Memory B cell (primary cell): Measurements from ENCODE around the gene JAML.

Experiments
- ATAC-seq: fragments of 150-1000 bp; cut with Tn5 transposase; 2 replicates; pipeline ENCODE4 v1.10.0; 2021; ENCODE audit warnings: low read depth, mild to moderate bottlenecking, moderate library complexity
- DNase-seq, 2 donors: peaks; one replicate each; pipeline ENCODE4 v3.0.0; 2022; ENCODE audit warnings: low spot score in 2 of 2
- H3K27ac Mint-ChIP-seq: one replicate; pipeline ENCODE4 v1.8.0; 2022; ENCODE audit warnings: mild to moderate bottlenecking, moderate library complexity, mixed read lengths
- H3K27me3 Mint-ChIP-seq: one replicate; pipeline ENCODE4 v1.8.0; 2022; ENCODE audit warnings: mixed read lengths
- H3K36me3 Mint-ChIP-seq: one replicate; pipeline ENCODE4 v1.8.0; 2022; ENCODE audit warnings: mild to moderate bottlenecking, mixed read lengths
- H3K4me1 Mint-ChIP-seq: one replicate; pipeline ENCODE4 v1.8.0; 2022; ENCODE audit warnings: mixed read lengths
- H3K4me3 Mint-ChIP-seq: one replicate; pipeline ENCODE4 v1.8.0; 2022; ENCODE audit warnings: mild to moderate bottlenecking, moderate library complexity, mixed read lengths
- H3K9me3 Mint-ChIP-seq: one replicate; pipeline ENCODE4 v1.8.0; 2022; ENCODE audit warnings: mixed read lengths

Gene JAML

DNA sequence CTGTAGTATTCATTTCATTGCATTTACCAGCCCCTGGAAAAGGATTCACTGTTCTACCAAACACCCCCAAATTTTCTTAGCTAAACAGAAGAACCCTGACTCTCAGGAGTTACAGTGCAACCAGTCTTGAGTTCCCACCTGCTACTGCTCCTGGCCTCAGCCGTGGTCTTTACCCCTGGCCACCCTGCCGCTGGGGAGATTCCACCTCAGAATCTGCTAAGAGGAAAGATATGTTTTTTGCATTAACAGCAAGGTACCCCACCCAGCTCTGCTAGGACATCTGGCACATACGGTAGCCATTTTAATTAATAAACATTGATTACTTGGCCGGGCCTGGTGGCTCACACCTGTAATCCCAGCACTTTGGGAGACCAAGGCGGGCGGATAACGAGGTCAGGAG lies 9.0 kb downstream of the JAML start:
- H3K4me3 Mint-ChIP-seq = no peak overlapping the region
- no peaks in the 10 kb centered on the region for H3K36me3 Mint-ChIP-seq
- H3K27me3 Mint-ChIP-seq = peaks cover 25% of the 10 kb centered on the region
- ATAC-seq = no peak
- no peaks in the 10 kb centered on the region for H3K9me3 Mint-ChIP-seq
- no peak for DNase-seq
- no peak overlapping the region for H3K27ac Mint-ChIP-seq
- peaks cover 34% of the 10 kb centered on the region for H3K4me1 Mint-ChIP-seq

DNA sequence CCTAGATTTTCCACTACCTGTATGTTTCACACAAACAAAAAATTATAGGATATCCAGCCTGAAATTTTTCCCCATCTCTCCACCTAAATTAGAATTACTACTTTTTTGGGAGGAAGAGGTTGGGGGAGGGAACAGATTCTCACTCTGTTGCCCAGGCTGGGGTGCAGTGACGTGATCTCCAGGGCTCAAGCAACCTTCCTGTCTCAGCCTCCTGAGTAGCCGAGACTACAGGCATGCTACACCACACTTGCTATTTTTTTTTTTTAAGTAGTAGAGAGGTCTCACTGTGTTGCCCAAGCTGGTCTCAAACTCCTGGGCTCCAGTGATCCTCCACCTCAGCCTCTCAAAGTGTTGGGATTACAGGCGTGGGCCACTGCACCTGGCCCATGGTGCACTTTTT lies 9.5 kb downstream of the JAML start:
- DNase-seq (no peak), ATAC-seq (no peak)
- H3K27ac Mint-ChIP-seq = no peak overlapping the region
- no peaks in the 10 kb centered on the region for H3K9me3 Mint-ChIP-seq
- H3K4me1 Mint-ChIP-seq = peaks cover 34% of the 10 kb centered on the region
- no peaks in the 10 kb centered on the region for H3K36me3 Mint-ChIP-seq
- no peak overlapping the region for H3K4me3 Mint-ChIP-seq
- H3K27me3 Mint-ChIP-seq = peaks cover 25% of the 10 kb centered on the region

- Mint-ChIP-seq H3K27ac (no peak overlapping the region), H3K4me1 (peaks cover 34% of the 10 kb centered on the region), H3K27me3 (peaks cover 20% of the 10 kb centered on the region), H3K36me3 (no peaks in the 10 kb centered on the region), H3K4me3 (peak overlapping the region; percentile 49), H3K9me3 (no peaks in the 10 kb centered on the region)
- ATAC-seq (peak; percentile 91), DNase-seq (peak in 1 of 2 donors; percentile 28)
Observed at GRCh38 chr11:118214210-118214914, 10.4 kb downstream of the JAML start.

DNA sequence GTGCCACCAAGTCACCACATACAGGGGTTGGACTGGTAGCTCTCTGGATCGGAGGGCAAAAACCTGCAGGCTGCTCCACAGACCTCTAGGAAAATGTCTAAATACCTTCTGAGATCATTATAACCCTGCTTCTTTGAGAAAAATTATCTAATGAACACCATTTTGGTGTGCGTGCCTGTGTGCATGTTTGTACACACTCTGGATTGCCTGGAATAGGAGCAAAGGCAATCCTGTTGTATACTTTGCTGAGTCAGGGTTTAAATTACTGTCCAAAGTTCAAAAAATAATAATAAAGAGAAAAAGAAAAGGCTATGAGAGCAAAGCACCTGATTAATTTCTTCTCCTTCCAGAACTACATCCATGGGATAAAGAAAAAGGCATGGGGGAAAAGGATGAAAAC lies 11.0 kb downstream of the JAML start:
- H3K4me1 Mint-ChIP-seq = peaks cover 34% of the 10 kb centered on the region
- DNase-seq (no peak), ATAC-seq (no peak)
- no peaks in the 10 kb centered on the region for H3K9me3 Mint-ChIP-seq
- no peak overlapping the region for H3K27ac Mint-ChIP-seq
- H3K36me3 Mint-ChIP-seq = no peaks in the 10 kb centered on the region
- peak overlapping the region; percentile 49 for H3K4me3 Mint-ChIP-seq
- peaks cover 16% of the 10 kb centered on the region for H3K27me3 Mint-ChIP-seq

DNA sequence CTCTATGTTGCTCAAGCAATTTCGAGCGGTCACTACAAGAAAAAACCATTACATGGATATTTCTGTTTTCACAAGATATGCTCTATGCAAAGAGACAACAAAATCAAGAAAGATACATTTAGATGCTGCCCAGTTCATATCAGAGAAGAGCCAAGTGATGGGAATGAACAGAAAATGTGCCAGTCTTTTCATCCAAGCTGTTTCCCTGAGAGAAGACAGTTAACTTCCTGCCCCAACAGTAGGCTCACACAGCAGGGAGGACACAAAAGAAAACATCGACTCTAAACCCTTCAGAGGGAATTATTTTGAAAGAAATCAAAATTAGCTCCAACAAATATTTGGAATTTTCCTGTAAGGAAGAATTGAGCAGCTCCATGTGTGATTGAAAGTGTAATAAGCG lies 11.6 kb downstream of the JAML start:
- Mint-ChIP-seq H3K9me3 (no peaks in the 10 kb centered on the region), H3K27ac (no peak overlapping the region), H3K36me3 (no peaks in the 10 kb centered on the region), H3K4me3 (no peak overlapping the region), H3K4me1 (peaks cover 34% of the 10 kb centered on the region), H3K27me3 (peaks cover 13% of the 10 kb centered on the region)
- no peak for ATAC-seq
- no peak for DNase-seq

GRCh38 chr11:118212781-118213191 lies 12.0 kb downstream of the JAML start:
- Mint-ChIP-seq H3K27ac (no peak overlapping the region), H3K4me3 (no peak overlapping the region), H3K27me3 (peaks cover 14% of the 10 kb centered on the region), H3K4me1 (peaks cover 34% of the 10 kb centered on the region), H3K9me3 (no peaks in the 10 kb centered on the region), H3K36me3 (no peaks in the 10 kb centered on the region)
- ATAC-seq (no peak), DNase-seq (no peak)

DNA sequence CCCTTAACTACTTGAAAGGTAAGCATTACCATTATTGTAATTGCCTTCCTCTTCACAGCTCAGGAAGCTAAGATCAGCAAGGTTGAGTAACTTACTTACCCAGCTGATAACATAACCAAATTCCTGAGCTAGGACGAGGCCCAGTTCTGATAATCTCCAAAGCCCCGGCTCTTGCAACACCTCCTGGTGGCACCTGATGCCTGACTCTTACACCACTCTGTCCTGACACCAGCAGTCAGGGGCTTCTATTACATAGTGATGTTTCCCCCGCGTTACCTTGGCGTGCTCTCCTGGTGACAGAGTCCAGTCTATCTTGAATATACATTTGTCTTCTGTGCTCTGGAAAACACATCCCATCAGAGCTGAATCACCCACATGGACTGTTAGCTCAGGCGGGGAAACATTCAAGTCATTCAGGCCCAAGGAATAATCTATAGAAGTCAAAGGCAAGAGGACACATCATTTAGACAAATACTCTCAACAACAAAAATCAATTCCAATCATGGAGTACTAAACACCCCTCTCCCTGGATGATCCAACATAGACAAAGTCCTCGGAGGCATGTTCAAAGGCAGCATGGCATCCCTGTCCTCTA lies 12.6 kb downstream of the JAML start:
- H3K27ac Mint-ChIP-seq = no peak overlapping the region
- peaks cover 34% of the 10 kb centered on the region for H3K4me1 Mint-ChIP-seq
- no peak overlapping the region for H3K4me3 Mint-ChIP-seq
- ATAC-seq (no peak), DNase-seq (no peak)
- no peaks in the 10 kb centered on the region for H3K36me3 Mint-ChIP-seq
- no peaks in the 10 kb centered on the region for H3K9me3 Mint-ChIP-seq
- H3K27me3 Mint-ChIP-seq = peaks cover 14% of the 10 kb centered on the region

DNA sequence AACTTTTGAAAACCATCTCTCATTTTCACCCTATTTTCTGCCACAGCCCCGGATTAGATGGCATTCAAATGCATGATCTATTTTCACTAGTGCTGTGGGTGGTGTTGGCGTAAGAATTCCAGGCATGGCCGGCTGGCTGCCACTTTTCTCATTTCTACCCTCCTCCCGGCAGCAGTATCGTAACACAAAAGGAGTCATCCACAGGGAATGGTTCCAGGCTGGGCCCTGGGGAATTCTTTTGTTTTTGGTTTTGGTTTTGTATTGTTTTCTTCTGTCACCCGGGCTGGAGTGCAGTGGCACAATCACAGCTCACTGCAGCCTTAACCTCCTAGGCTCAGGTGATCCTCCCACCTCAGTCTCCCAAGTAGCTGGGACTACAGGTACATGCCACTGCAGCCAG lies 13.8 kb downstream of the JAML start:
- Mint-ChIP-seq H3K27ac (no peak overlapping the region), H3K27me3 (peaks cover 14% of the 10 kb centered on the region), H3K9me3 (no peaks in the 10 kb centered on the region), H3K36me3 (no peaks in the 10 kb centered on the region), H3K4me1 (peaks cover 33% of the 10 kb centered on the region), H3K4me3 (no peak overlapping the region)
- ATAC-seq (no peak), DNase-seq (no peak)

GRCh38 chr11:118210323-118210722 lies 14.5 kb downstream of the JAML start:
- peaks cover 31% of the 10 kb centered on the region for H3K4me1 Mint-ChIP-seq
- ATAC-seq (no peak), DNase-seq (no peak)
- peaks cover 16% of the 10 kb centered on the region for H3K27me3 Mint-ChIP-seq
- no peaks in the 10 kb centered on the region for H3K36me3 Mint-ChIP-seq
- H3K9me3 Mint-ChIP-seq = no peaks in the 10 kb centered on the region
- no peak overlapping the region for H3K4me3 Mint-ChIP-seq
- no peak overlapping the region for H3K27ac Mint-ChIP-seq

GRCh38 chr11:118209033-118209432 lies 15.8 kb downstream of the JAML start:
- Mint-ChIP-seq H3K36me3 (no peaks in the 10 kb centered on the region), H3K27me3 (peaks cover 16% of the 10 kb centered on the region), H3K4me1 (peaks cover 21% of the 10 kb centered on the region), H3K4me3 (no peak overlapping the region), H3K27ac (no peak overlapping the region), H3K9me3 (no peaks in the 10 kb centered on the region)
- no peak for DNase-seq
- ATAC-seq = no peak

DNA sequence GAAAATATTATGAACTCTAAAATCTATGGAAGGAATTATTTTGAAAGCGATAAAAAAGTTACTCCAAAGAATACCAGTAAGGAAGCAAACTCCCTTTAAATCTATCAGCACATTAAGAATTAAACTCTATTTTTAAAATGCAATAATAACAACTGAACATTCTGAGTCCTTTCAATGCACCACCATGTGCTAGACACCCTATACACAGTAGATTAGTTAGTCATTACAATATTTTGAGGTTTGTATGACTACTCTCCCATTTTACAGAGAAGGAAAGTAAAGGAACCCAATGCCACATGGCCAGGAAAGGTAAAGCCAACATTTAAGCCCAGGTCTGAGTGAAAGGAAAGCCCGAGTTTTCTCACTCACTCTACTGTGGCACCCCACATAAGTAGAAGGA lies 17.7 kb downstream of the JAML start:
- peaks cover 10% of the 10 kb centered on the region for H3K4me1 Mint-ChIP-seq
- DNase-seq = no peak
- ATAC-seq = no peak
- no peaks in the 10 kb centered on the region for H3K36me3 Mint-ChIP-seq
- no peak overlapping the region for H3K27ac Mint-ChIP-seq
- no peaks in the 10 kb centered on the region for H3K9me3 Mint-ChIP-seq
- H3K27me3 Mint-ChIP-seq = peaks cover 11% of the 10 kb centered on the region
- H3K4me3 Mint-ChIP-seq = no peak overlapping the region

DNA sequence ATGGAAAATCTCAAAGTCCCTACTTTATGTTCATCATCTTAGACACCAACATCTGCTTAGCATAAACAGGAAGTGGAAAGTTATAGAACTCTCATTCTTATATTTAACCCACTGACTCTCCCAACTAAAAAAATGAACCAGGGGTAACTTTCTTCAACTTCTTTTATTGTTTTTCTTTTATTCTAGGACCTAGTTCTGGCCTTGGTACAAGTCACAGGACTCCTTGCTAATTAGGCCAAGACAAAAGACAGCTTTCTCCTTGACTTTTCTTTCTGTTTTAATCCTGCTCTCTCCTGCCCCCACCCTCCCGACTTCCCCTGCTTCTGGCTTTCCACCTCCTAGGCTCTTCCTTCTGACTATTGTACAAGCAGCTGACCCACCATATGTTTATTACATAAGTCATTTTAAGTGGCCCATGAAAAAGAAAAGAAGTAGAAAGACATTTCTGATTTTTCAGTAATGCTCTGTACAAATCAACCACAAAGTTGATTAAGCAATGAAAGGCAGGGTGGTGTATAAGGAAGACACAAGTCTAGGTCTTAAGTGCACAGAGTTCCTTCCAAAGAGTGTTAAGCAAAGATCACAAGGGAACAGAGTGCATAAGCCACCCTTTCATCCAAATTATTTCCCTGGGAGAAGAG lies 18.3 kb downstream of the JAML start:
- Mint-ChIP-seq H3K4me1 (peaks cover 6% of the 10 kb centered on the region), H3K27ac (no peak overlapping the region), H3K27me3 (peaks cover 11% of the 10 kb centered on the region), H3K4me3 (no peak overlapping the region), H3K36me3 (no peaks in the 10 kb centered on the region), H3K9me3 (no peaks in the 10 kb centered on the region)
- no peak for ATAC-seq
- no peak for DNase-seq

DNA sequence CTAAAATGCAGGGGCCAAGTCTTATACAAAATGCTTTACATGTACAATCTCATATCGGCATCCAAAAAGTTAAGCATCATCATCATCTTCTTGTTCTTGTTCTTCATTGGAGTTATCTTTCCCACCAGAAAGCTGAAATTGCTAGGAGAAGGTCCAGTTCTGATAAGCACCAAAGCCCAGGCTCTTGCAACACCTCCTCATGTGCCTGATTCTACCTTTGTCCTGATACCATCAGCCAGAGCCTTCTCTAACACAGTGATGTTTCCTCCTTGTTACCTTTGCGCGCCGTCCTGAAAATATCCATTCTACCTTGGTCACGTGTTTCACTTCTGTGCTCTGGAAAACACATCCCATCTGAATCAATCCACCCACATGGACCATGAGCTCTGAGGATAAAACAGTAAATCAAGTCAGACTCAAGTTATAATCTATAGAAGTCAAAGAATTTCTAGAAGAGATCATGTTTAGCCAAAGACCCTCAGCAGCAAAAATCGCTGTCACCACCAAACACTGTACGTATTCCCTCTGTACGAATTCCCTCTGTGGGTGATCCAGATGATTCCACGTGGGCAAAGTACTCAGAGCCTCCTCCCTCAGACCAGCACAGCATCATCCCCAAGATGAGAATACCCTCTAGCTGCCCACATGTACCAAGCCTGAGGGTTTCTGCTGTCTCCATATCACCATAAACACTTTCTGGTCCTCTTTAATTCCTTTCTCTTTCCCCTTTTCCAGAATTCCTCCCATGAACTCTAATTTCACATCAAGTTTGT lies 19.0 kb downstream of the JAML start:
- peaks cover 11% of the 10 kb centered on the region for H3K27me3 Mint-ChIP-seq
- peaks cover 6% of the 10 kb centered on the region for H3K4me1 Mint-ChIP-seq
- DNase-seq = no peak
- H3K4me3 Mint-ChIP-seq = no peak overlapping the region
- no peaks in the 10 kb centered on the region for H3K36me3 Mint-ChIP-seq
- no peaks in the 10 kb centered on the region for H3K9me3 Mint-ChIP-seq
- no peak overlapping the region for H3K27ac Mint-ChIP-seq
- no peak for ATAC-seq
